Suppressor macrophage treated with lipopolysaccharide for 1 hour (primary cell): Measurements from ENCODE around the gene KCNK4.
"Not testable (repeated sequence)": the region's sequence is repeated elsewhere in the genome, so short reads cannot be mapped to it uniquely, and the experiment has no call there.

Source experiments
- DNase-seq, 3 donors: peaks; one replicate each; pipeline ENCODE4 v3.0.0-alpha.2; 2020 to 2022

KCNK4 gene

DNA sequence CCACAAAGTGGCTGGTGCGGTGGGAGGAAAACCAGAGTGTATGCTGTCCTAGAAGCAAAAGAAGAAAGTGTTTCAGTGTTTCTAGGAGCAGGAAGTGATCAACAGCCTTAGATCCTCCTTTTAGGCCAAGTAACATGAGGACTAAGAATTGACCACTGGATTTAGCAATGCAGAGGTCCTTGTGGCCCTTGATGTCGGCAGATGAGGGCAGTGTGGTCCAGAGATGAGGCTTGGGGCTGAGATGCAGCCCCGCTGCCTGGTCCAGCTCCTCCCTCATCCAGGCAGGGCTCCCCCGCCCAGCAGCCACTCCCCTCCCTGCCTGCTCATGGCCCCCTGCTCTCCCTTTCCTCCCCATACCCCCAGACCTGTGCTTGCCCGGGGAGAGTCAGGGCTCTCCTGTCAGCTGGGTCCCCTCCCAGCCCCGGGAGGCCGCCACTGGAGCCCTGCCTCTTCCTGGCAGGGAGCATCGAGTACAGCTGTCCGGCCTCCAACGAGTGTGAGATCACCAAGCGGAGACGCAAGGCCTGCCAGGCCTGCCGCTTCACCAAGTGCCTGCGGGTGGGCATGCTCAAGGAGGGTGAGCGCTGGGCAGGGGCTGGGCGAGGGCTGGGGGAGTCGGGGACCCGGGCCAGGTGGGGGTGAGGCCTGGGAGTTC is 22.5 kb downstream of the KCNK4 start:
- DNase-seq = no peak

DNA sequence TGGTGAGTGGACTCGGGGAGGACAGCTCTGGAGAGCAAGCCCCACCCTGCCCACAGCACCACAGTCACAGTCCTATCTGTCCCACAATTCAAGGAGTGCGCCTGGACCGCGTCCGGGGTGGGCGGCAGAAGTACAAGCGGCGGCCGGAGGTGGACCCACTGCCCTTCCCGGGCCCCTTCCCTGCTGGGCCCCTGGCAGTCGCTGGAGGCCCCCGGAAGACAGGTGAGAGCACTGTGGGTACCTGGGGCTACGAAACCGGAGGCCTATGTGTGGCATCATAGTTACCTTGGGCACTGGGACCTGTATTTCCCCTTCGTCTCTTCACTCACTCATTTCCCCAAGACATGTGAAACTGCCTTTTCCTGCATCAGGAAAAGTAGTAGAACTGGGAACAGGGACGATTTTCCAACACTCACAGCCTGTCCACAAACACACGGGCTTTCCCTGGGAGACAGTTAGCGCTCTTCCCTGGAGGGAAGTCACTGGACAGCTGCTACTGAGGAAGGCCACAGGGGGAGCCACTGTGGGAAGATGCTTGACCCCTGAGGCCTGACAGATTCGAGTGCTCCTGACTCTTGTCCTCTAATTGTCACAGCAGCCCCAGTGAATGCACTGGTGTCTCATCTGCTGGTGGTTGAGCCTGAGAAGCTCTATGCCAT is 23.2 kb downstream of the KCNK4 start:
- no peak for DNase-seq

GRCh38 chr11:64314805-64315561 is 23.9 kb downstream of the KCNK4 start:
- DNase-seq = no peak

DNA sequence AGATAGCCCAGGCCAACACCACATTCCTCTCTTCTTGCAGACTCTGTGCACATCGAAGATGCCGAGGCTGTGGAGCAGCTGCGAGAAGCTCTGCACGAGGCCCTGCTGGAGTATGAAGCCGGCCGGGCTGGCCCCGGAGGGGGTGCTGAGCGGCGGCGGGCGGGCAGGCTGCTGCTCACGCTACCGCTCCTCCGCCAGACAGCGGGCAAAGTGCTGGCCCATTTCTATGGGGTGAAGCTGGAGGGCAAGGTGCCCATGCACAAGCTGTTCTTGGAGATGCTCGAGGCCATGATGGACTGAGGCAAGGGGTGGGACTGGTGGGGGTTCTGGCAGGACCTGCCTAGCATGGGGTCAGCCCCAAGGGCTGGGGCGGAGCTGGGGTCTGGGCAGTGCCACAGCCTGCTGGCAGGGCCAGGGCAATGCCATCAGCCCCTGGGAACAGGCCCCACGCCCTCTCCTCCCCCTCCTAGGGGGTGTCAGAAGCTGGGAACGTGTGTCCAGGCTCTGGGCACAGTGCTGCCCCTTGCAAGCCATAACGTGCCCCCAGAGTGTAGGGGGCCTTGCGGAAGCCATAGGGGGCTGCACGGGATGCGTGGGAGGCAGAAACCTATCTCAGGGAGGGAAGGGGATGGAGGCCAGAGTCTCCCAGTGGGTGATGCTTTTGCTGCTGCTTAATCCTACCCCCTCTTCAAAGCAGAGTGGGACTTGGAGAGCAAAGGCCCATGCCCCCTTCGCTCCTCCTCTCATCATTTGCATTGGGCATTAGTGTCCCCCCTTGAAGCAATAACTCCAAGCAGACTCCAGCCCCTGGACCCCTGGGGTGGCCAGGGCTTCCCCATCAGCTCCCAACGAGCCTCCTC is 24.8 kb downstream of the KCNK4 start:
- not testable (repeated sequence) for DNase-seq

GRCh38 chr11:64316672-64317324 is 25.7 kb downstream of the KCNK4 start:
- no peak for DNase-seq

- peak; percentile 94 to 96 (median 96) for DNase-seq
Observed at GRCh38 chr11:64317325-64317960, 26.3 kb downstream of the KCNK4 start, which contains the start of gene TRMT112. Gene TRMT112, minus strand, starts transcription at chr11:64317559. Its CDS starts 33 bp downstream, at chr11:64317526.

- DNase-seq = peak; percentile 98 to 99 (median 99)
Observed at GRCh38 chr11:64317961-64318765, 27.1 kb downstream of the KCNK4 start, which contains the start of gene PRDX5. Gene PRDX5, plus strand, starts transcription at chr11:64318121. Its CDS starts 95 bp downstream, at chr11:64318216.

DNA sequence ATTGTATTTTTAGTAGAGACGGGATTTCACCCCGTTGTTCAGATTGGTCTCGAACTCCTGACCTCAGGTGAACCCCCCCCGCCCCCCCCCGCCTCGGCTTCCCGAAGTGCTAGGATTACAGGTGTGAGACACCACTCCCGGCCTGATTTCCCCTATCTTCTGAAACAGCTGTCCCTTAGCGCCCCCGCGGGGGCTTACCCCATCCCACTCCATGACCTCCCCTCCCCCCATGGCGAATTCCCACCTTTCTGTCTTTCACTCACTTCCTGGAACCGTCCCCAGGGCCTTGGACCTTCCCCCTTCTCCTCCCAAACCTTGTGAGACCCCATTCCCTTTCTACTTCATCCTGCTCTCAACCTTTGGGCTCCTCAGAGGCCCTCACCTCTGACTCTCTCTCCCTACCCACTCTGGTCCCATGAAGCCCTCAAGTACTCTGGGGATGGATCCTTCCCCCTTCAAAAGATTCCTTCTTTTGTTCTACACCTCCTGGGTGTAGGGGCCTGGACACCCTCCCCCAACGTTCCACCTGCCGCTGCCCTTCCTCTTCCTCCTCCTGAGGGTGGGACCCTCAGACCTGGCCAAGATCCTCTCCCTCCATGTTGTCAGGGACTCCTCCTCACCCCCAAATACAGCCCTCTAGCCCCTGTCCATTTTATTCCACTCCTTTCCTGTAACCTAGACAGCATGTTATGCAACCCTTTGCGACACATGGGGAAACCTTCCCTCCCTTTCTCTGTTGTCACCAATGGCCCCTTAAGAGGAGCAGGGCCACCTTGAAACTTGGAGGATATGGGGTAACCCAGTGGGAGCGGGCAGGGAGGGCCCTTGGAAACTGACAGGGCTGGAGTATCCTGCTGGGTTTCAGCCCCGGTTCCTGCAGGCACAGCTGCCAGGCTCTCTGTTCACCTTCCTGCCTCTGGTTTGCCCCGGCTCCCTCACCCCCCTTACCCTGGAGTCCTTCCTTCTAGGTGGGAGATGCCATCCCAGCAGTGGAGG is 28.0 kb downstream of the KCNK4 start:
- peak in 1 of 3 donors; percentile 36 for DNase-seq

DNA sequence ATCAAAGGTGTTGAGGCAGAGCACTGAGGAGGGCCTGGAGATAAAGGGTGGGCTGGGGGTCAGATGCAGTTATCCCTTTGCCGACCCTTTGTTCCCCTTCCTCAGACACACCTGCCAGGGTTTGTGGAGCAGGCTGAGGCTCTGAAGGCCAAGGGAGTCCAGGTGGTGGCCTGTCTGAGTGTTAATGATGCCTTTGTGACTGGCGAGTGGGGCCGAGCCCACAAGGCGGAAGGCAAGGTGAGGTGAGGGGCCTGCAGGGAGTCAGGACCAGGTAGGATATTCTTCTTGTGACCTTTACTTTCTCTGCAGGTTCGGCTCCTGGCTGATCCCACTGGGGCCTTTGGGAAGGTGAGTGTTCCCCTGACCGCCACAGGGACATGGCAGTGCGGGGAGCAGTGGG is 29.5 kb downstream of the KCNK4 start:
- DNase-seq = no peak

DNA sequence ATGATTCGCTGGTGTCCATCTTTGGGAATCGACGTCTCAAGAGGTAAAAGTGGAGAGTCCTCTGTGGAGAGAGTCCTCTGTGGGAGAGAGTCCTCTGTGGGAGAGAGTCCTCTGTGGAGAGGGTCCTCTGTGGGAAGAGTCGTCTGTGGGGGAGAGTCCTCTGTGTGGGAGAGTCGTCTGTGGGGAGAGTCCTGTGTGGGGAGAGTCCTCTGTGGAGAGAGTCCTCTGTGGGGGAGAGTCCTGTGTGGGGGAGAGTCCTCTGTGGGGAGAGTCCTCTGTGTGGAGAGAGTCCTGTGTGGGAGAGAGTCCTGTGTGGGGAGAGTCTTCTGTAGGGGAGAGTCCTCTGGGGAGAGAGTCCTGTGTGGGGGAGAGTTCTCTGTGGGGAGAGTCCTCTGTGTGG is 29.9 kb downstream of the KCNK4 start:
- DNase-seq = no peak

GRCh38 chr11:64321533-64321932 is 30.4 kb downstream of the KCNK4 start:
- DNase-seq = no peak

- DNase-seq = no peak
Observed at GRCh38 chr11:64322925-64323260, 31.8 kb downstream of the KCNK4 start.

DNA sequence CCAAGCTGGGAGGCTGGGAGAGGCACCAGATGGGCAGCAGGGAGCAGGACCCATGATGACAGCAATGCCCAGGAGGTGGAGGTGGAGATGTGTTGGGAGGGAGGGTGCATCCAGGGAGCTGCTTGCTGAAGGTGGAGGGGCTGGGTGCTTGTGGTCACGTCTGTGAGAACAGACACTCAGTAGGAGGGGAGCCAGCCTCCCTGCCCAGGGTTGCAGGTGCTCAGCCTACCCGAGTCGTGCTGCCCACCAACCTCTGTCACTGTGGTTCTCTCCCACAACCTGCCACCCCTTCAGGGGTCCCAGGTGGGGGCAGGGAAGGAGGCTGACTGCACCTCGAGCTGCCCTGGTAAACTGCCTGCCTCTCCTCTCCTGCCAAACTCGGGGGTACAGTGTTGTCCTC is 32.3 kb downstream of the KCNK4 start:
- DNase-seq = no peak

DNA sequence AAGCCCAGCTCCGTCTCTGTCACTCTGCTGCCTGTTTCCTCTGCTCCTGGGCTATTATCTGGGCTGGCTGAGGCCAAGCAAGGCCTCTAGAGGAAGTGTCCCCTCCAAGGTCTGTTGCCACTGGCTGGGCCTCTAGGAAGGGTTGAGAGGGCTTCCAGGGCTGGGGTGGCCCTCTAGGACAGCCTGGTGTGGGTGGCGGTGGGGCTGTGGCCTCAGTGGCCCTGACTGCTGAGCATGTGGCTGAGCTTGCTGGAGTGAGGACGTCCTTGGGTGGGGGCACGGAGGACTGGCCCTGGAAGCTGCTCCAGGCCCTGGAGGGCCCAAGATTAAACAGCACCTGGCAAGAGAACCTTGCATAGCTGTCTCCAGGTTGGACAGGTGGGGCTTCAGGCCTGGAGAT is 32.9 kb downstream of the KCNK4 start:
- DNase-seq = not testable (repeated sequence)

DNA sequence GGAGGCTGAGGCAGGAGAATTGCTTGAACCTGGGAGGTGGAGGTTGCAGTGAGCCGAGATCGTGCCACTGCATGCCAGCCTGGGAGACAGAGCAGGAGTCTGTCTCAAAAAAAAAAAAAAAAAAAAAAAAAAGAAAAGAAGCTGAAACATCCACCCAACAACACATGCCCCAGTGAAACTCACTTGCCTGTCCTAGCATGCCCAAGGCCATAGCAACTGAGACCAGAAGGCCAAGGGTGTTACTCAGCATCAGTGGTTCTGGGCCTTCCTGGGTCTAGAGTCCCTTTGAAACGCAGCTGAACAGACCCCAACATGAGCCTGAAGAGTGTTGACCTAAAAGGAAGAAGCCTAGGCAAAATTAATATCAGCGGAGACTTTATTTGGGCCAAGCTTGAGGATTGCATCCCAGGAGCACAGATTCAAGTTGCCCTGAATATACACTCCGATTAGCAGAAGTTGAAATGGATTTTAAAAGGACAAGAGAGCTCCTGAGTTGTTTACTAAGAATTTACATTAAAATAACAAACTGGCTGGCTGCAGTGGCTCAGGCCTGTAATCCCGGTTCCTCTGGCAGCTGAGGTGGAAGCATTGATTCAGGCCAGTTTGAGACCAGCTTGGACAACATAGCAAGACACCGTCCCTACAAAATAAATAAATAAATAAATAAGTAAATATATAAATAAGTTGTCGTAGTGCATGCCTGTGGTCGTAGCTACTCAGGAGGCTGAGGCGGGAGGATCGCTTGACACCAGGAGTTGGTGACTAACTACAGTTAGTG is 33.8 kb downstream of the KCNK4 start:
- no peak for DNase-seq

DNA sequence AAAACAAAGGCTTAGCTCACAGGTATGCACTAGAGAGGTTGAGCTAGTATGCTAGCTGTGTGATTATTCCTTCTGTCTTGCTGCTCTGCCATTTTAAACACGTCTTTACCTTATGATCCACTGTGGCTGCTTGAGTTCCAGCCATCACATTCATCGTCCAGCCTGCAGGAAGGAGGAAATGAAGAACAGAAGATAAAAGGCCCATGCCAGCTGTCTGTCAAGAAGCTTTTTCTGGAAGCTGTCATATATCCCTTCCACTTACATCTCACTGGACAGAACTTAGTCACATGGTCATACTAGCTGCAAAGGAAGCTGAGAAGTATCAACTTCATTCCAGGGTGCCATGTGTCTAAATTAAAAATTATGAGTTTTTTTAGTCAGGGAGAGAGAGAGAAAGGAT is 36.3 kb downstream of the KCNK4 start:
- DNase-seq = no peak

DNA sequence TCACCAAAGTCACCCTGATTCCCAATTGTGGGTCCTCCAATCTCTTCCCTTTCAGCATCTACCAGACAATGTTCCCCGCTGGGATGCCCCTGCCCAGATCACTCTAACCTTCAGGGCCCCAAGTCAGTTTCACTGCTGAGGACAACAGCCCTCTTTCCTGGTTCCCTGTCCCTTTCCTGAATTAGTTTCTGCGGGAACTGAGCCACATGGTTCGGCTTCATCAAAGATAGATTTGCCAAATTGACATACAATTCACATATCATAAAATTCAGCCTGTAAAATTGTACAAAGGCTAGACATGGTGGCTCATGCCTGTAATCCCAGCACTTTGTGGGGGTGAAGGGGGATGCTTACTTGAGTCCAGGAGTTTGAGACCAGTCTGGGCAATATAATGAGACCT is 36.9 kb downstream of the KCNK4 start:
- DNase-seq = no peak

DNA sequence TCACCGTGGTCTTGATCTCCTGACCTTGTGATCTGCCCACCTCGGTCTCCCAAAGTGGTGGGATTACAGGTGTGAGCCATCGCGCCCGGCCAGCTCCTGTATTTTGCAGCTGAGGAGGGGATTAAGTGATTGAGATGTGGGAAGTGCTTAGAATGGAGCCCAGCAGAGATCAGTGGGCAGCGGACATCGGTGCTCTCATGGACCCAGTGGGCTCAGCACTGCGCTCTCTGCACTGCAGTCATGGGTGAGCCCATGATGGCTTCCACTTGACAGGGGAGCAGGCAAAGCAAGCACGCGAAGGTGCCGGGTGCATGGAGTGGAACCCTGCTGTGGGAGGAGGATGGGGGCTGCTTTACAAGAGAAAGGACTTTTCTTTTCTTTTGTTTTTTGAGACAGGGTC is 39.8 kb downstream of the KCNK4 start:
- DNase-seq = no peak
